Posterior cingulate gyrus (tissue), 11 donors: ENCODE results near the gene GPHN.
"Not testable (repeated sequence)": the region's sequence is repeated elsewhere in the genome, so short reads cannot be mapped to it uniquely, and the experiment has no call there.

Experiments used
- DNase-seq, 10 donors: peaks; one replicate each; pipeline versions ENCODE4 v3.0.0 to v3.0.0-alpha.2; 2020 to 2021; ENCODE audit warnings: mixed read lengths in 3 of 10
- intact Hi-C: fragments of 100-400 bp; cut with DNase I; formaldehyde crosslinking; loops from one replicate; pipeline ENCODE4 v1.15.1; 2023

Gene GPHN

GRCh38 chr14:66649498-66649897 is 141.6 kb downstream of the GPHN start:
- intact Hi-C loops, result no loop called here
- DNase-seq, result no peak

GRCh38 chr14:66650491-66650911 is 142.6 kb downstream of the GPHN start:
- no peak for DNase-seq
- intact Hi-C loops, result no loop called here

- intact Hi-C loops, result no loop called here
- no peak for DNase-seq
These were observed 143.7 kb downstream of the GPHN start for GRCh38 chr14:66651536-66652220.

GRCh38 chr14:66652525-66653106 is 144.7 kb downstream of the GPHN start:
- intact Hi-C loops, result no loop called here
- DNase-seq, result no peak

- intact Hi-C loops, result no loop called here
- DNase-seq, result no peak
These were observed 149.8 kb downstream of the GPHN start for GRCh38 chr14:66657780-66658179.

- intact Hi-C loops, result no loop called here
- no peak for DNase-seq
These were observed 154.4 kb downstream of the GPHN start for GRCh38 chr14:66662374-66662773.

GRCh38 chr14:66677780-66678179 is 169.8 kb downstream of the GPHN start:
- intact Hi-C loops, result no loop called here
- no peak for DNase-seq

- no peak for DNase-seq
- intact Hi-C loops, result no loop called here
These were observed 172.3 kb downstream of the GPHN start for GRCh38 chr14:66680216-66680615.

GRCh38 chr14:66696326-66696725 is 188.4 kb downstream of the GPHN start:
- DNase-seq, result no peak
- intact Hi-C loops, result no loop called here

- intact Hi-C loops, result no loop called here
- DNase-seq, result no peak
These were observed 190.6 kb downstream of the GPHN start for GRCh38 chr14:66698503-66698902.

- intact Hi-C loops, result no loop called here
- DNase-seq, result peak in 2 of 10 donors; percentile 33 to 39
These were observed 193.9 kb downstream of the GPHN start for GRCh38 chr14:66701813-66702212.

- no peak for DNase-seq
These were observed 200.3 kb downstream of the GPHN start for GRCh38 chr14:66708267-66708666.

GRCh38 chr14:66709291-66709690 is 201.3 kb downstream of the GPHN start:
- DNase-seq, result no peak
- intact Hi-C loops, result no loop called here

More at GRCh38 chr14:66708267-66708666, 200.3 kb downstream of the GPHN start:
- intact Hi-C loops, result no loop called here

- DNase-seq, intact Hi-C loops: not testable (repeated sequence)
These were observed 206.3 kb downstream of the GPHN start for GRCh38 chr14:66714291-66714690.

GRCh38 chr14:66715313-66715712 is 207.4 kb downstream of the GPHN start:
- DNase-seq, intact Hi-C loops: not testable (repeated sequence)

- no peak for DNase-seq
- intact Hi-C loops, result no loop called here
These were observed 208.3 kb downstream of the GPHN start for GRCh38 chr14:66716227-66716626.

- intact Hi-C loops, result no loop called here
- DNase-seq, result peak in 1 of 10 donors; percentile 51
These were observed 209.7 kb downstream of the GPHN start for GRCh38 chr14:66717561-66718140.

- no peak for DNase-seq
- intact Hi-C loops, result no loop called here
These were observed 217.0 kb downstream of the GPHN start for GRCh38 chr14:66724996-66725395.

GRCh38 chr14:66731298-66731697 is 223.4 kb downstream of the GPHN start:
- intact Hi-C loops, DNase-seq: not testable (repeated sequence)

GRCh38 chr14:66735853-66736252 is 227.9 kb downstream of the GPHN start:
- DNase-seq, result no peak
- intact Hi-C loops, result no loop called here

GRCh38 chr14:66739826-66740225 is 231.9 kb downstream of the GPHN start:
- intact Hi-C loops, result no loop called here
- DNase-seq, result no peak

GRCh38 chr14:66745078-66745477 is 237.1 kb downstream of the GPHN start:
- intact Hi-C loops, result no loop called here
- DNase-seq, result no peak
